Lower leg skin (tissue), 4 donors: Measurements from ENCODE around the gene CT47C1. TPM values are rescaled to one million over a fixed set of nuclear protein-coding genes. Genes with fewer than 3 reads are reported as not detected.

Source experiments
- DNase-seq, 2 donors: peaks; one replicate each; pipeline ENCODE4 v3.0.0-alpha.2; 2019; ENCODE audit warnings: low spot score in 2 of 2
- H3K4me3 ChIP-seq: fragments of 200-600 bp; sonication (generic); 2 replicates; pipeline ENCODE4 v1.5.1; 2017; ENCODE audit warnings: mild to moderate bottlenecking, low read depth; ENCODE audit not compliant: poor library complexity, severe bottlenecking
- POLR2A ChIP-seq, 2 donors: fragments of 450-650 bp; IDR thresholded peaks; one replicate each; pipeline ENCODE4 v1.6.1; 2016 to 2017; ENCODE audit warnings: antibody characterized with exemption in 2 of 2, mild to moderate bottlenecking in 1 of 2, moderate library complexity in 1 of 2
- WGBS, 2 donors: methylation state at CpG; one replicate each; pipeline ENCODE4 v1.1.5; 2018; 5-methylcytosine and 5-hydroxymethylcytosine counted together
- intact Hi-C: fragments of 100-400 bp; cut with DNase I; formaldehyde crosslinking; loops from one replicate; pipeline ENCODE4 v1.15.0; 2023; ENCODE audit warnings: low total_unique reads
- total RNA-seq, 4 donors: library from RNA; depleted of rRNA; stranded (reverse); fragments of >200 nt; gene quantifications; one replicate each; pipeline ENCODE4 v1.1.0, GENCODE V29; 2016
- TF ChIP-seq, protein P1 (sequence below), 3 donors: fragments of 450-650 bp; IDR thresholded peaks; one replicate each; pipeline ENCODE4 v1.5.1; 2016; ENCODE audit warnings: antibody characterized with exemption in 3 of 3, mild to moderate bottlenecking in 3 of 3, moderate library complexity in 2 of 3

Gene CT47C1
- total RNA-seq, 4 donors from 2014 or later: not detected

DNA sequence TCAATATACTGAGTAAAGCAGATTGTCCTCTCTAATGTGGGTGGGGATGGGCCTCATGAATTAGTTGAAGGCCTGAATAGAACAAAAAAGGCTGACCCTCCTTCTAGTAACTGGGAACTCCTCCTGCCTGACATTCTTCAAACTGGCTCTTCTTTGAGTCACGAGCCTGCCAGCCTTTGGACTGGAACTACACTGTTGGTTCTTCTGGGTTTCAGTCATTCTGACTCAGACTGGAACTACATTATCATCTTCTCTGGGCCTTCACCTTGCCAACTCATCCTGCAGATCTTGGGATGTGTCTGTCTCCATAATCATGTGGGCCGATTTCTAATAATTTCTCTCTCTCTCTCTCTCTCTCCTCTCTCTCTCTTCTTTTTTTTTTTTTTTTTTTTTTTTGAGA is 26.9 kb upstream of the CT47C1 start:
- H3K4me3 ChIP-seq: no peak overlapping the region
- no peak for DNase-seq
- TF ChIP-seq, protein P1, sequence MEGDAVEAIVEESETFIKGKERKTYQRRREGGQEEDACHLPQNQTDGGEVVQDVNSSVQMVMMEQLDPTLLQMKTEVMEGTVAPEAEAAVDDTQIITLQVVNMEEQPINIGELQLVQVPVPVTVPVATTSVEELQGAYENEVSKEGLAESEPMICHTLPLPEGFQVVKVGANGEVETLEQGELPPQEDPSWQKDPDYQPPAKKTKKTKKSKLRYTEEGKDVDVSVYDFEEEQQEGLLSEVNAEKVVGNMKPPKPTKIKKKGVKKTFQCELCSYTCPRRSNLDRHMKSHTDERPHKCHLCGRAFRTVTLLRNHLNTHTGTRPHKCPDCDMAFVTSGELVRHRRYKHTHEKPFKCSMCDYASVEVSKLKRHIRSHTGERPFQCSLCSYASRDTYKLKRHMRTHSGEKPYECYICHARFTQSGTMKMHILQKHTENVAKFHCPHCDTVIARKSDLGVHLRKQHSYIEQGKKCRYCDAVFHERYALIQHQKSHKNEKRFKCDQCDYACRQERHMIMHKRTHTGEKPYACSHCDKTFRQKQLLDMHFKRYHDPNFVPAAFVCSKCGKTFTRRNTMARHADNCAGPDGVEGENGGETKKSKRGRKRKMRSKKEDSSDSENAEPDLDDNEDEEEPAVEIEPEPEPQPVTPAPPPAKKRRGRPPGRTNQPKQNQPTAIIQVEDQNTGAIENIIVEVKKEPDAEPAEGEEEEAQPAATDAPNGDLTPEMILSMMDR (IDR thresholded peaks at IDR 0.05): no peak
- no peak for TF ChIP-seq POLR2A (IDR thresholded peaks at IDR 0.05)
- WGBS, 2 donors: 89 to 97% methylated on average over 2 of the region's 2 CpGs
- intact Hi-C loops: no loop called here

DNA sequence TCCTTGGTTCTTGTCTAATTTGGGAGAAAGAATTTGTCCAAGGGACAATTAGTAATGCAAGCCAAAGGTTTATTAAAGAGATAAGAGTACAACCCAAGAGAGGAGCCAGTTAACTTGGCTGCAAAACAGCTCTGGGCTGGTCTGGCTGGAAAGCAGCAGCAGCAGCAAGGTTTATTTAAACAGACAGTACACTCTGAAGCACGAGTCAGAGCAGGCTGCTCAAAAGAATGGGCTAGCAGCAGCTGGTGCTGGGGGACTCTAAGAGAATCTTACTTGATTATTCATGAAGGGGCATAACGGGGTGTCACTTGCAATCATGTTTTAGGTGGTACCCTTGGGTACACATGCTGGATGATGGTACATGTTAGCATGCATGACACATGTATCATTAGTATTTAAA is 17.1 kb upstream of the CT47C1 start:
- DNase-seq: no peak

DNA sequence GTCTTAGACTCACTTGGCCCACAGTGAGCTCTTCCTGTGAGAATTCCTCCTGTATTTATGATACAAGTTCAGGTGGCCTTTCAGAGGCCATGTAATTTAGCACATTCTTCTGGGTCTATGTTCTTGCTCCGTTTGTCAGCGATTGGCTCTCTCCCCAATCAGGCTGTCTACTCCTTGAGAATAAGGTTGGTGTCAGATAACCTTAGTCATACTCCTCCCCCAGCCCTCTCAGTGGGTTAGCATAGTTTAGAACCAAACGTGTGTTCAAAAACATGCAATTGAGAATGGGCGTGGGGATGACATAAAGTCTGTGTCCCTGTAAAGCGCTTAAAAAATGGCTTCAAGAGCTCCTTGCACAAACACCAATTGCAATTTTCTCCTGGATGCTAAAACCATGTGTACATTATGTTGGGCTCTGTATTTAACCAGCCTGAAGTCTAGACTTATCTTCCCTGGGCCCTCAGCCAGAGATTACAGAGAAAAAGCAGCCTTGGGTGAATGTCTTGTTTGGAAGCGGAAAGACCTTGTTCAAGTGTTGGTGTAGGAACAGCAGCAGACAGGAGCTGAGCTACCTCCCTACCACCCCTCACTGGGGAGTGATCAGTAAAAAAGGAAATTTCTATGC is 9.9 kb upstream of the CT47C1 start:
- 55 to 67% methylated on average over 6 of the region's 6 CpGs for WGBS, 2 donors
- DNase-seq: no peak
- intact Hi-C loops: no loop called here
- TF ChIP-seq, protein P1 (IDR thresholded peaks at IDR 0.05): no peak
- TF ChIP-seq POLR2A (IDR thresholded peaks at IDR 0.05): no peak
- H3K4me3 ChIP-seq: no peak overlapping the region

More for the DNA sequence above, 17.1 kb upstream of the CT47C1 start:
- TF ChIP-seq, protein P1 (IDR thresholded peaks at IDR 0.05): no peak
- no peak for TF ChIP-seq POLR2A (IDR thresholded peaks at IDR 0.05)
- WGBS, 2 donors: 42 to 57% methylated on average over 2 of the region's 2 CpGs
- intact Hi-C loops: no loop called here
- H3K4me3 ChIP-seq: no peak overlapping the region

DNA sequence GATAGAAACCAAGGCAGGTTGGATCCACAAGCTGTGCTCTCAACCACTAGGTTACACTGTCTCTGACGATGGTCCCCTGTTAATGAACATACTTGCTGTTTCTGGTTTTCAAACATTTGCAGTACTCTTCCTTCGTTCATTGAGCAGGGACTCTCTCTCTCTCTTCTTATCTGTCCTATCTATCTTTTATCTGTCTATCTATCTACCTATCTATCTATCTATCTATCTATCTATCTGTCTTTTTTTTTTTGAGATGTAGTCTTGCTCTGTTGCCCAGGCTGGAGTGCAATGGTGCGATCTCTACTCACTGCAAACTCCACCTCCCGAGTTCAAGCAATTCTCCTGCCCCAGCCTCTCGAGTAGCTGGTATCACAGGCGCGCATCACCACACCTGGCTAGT is 9.4 kb upstream of the CT47C1 start:
- H3K4me3 ChIP-seq: no peak overlapping the region
- TF ChIP-seq, protein P1 (IDR thresholded peaks at IDR 0.05): no peak
- no peak for TF ChIP-seq POLR2A (IDR thresholded peaks at IDR 0.05)
- intact Hi-C loops: no loop called here
- DNase-seq: no peak
- 83 to 95% methylated on average over 7 of the region's 7 CpGs for WGBS, 2 donors

DNA sequence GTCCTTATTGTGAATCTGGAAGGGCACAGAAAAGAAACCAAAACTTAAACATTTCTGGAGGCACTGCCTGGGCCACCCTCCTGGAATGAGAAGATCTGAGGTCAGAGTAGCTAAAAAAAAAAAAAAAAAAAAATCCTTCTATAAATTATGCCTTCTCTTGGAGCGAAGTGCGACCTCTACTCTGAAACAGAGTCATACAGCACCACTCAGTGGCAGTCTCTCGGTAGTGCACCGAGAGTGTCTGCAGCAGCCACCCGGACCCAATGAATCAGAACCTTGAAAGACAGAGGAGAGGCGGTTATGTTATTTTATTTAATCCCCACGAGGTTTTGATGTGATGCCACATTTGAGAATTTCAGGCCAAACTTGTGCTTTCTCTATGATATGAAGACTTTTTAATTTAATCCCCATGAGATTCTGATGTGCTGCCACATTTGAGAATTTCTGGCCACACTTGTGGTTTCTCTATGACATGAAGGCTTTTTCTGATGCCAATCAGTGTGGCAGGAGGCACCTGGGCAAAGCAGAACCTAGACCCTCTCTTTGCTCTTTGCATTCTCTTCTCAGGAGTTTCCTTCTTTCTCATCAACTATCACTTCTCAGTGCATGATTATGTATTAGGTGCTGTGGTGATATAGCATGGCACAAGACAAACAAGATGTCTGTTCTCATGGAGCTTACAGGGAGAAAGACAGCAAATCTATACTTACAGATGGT is 5.6 kb upstream of the CT47C1 start:
- WGBS, 2 donors: 8 to 12% methylated on average over 7 of the region's 7 CpGs
- TF ChIP-seq, protein P1 (IDR thresholded peaks at IDR 0.05): no peak
- TF ChIP-seq POLR2A (IDR thresholded peaks at IDR 0.05): no peak
- intact Hi-C loops: no loop called here
- DNase-seq: peak in 1 of 2 donors; percentile 23
- H3K4me3 ChIP-seq: no peak overlapping the region
